GM19328 (cell line): ENCODE data around the gene SRMS.

Source experiments
- ATAC-seq: cut with Tn5 transposase; IDR thresholded peaks from one replicate; pipeline ENCODE4 v1.9.1; 2021; ENCODE audit warnings: mild to moderate bottlenecking, moderate library complexity; ENCODE audit not compliant: unreplicated experiment

SRMS gene

GRCh38 chr20:63492518-63492917 is 55.0 kb downstream of the SRMS start:
- ATAC-seq: no peak

DNA sequence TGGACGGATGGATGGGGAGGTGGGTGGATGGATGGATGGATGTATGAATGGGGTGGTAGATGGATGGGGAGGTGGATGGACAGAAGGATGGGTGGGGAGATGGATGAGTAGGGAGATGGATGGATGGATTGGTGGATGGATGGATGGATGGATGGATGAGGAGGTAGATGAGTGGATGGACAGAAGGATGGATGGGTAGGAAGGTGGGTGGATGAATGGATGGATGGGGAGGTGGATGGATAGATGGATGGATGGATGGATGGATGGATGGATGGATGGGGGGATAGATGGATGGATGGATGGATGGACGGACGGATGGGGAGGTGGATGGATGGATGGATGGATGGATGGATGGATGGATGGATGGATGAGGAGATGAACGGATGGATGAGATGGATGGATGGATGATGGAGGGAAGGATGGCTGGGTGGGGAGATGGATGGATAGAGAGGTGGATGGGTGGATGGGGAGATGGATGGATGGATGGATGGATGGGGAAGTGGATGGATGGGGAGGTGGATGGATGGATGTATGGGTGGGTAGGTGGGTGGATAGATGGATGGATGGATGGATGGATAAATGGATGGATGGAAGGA is 55.8 kb downstream of the SRMS start:
- no peak for ATAC-seq

- ATAC-seq: no peak
These were observed 56.5 kb downstream of the SRMS start for GRCh38 chr20:63491078-63491477.
